GM12873 (cell line): ENCODE measurements around the gene DDI2.
A peak's percentile ranks its signal among the peaks of the same experiment; 100 is the strongest.

ENCODE experiments used
- TF ChIP-seq, protein P1 (sequence below): IDR thresholded peaks from 2 replicates; pipeline ENCODE4 v1.5.1; 2012; ENCODE audit warnings: low read depth, mild to moderate bottlenecking, moderate library complexity, low read length, control low read depth; ENCODE audit not compliant: insufficient read depth; ENCODE audit errors: missing control alignments

Gene DDI2

DNA sequence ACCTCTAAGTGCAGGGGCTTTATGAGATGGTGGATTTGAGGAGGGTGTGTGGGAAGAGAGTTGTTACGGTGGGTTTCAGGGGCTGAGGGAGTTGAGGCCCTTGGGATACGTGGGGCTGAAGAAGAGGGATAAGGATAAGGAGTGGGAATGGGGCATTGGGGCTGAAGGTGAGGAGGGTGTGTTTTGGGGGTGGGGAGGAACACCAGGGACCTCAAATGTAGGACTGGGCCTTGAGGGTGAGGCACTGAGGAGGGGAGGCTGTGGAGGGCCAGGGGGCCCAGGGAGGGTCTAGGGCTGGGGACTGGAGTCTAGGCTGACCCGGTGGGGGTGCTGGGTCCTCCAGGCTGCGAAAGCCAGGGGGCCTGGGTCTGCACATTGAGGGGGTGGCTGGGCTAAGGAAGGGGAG, 65.7 kb downstream of the DDI2 start:
- TF ChIP-seq, protein P1, sequence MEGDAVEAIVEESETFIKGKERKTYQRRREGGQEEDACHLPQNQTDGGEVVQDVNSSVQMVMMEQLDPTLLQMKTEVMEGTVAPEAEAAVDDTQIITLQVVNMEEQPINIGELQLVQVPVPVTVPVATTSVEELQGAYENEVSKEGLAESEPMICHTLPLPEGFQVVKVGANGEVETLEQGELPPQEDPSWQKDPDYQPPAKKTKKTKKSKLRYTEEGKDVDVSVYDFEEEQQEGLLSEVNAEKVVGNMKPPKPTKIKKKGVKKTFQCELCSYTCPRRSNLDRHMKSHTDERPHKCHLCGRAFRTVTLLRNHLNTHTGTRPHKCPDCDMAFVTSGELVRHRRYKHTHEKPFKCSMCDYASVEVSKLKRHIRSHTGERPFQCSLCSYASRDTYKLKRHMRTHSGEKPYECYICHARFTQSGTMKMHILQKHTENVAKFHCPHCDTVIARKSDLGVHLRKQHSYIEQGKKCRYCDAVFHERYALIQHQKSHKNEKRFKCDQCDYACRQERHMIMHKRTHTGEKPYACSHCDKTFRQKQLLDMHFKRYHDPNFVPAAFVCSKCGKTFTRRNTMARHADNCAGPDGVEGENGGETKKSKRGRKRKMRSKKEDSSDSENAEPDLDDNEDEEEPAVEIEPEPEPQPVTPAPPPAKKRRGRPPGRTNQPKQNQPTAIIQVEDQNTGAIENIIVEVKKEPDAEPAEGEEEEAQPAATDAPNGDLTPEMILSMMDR, result no peak

DNA sequence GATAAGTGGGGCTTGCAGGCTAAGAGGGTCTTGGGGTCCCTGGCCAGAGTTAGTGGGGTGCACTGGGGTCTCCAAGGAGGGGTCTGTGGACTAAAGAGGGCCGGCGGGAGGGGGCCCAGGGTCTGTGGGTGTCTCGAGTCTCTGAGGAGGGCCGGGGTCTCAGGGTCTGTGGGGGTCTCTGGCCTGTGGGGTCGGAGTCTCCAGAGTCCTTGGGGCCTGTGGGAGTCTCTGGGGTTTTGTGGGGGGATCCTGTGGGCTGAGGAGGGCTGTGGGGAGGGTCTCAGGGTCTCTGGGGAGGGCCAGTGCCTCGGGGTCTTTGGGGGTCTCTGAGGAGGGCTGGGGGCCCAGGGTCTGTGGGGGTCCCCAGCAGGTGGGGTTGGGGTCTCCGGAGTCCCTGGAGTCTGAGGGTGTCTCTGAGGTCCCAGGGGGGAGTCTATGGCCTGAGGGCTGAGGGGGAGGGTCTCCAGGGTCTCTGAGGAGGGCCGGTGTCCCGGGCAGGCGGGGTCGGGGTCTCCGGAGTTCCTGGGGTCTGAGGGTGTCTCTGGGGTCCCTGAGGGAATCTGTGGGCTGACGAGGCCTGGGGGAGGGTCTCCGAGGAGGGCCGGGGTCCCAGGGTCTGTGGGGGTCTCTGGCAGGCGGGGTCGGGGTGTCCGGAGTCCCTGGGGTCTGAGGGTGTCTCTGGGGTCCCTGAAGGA, 66.2 kb downstream of the DDI2 start:
- TF ChIP-seq, protein P1, result no peak

DNA sequence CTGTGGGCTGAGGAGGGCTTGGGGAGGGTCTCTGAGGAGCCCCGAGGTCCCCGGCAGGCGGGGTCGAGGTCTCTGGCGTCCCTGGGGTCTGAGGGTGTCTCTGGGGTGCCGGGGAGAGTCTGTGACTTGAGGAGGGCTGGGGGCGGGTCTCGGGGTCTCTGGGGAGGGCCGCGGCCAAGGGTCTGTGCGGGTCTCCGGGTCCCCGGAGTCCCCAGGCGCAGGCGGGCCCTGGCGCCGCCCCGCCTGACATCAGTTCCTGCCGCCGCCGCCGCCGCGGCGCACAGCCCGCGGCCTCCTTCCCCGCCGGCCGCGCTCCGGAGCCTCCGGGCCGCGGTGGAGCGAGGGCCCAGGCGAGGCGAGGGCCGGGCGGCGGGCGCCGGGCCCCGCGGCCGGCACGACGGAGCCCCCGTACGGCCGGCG, 66.8 kb downstream of the DDI2 start, which contains the start of gene PLEKHM2:
Gene PLEKHM2 (plus strand): TSS at position 279 of the 420 bp plus-strand sequence. CDS start 239 bp downstream, outside the sequence.
- TF ChIP-seq, protein P1, result no peak

DNA sequence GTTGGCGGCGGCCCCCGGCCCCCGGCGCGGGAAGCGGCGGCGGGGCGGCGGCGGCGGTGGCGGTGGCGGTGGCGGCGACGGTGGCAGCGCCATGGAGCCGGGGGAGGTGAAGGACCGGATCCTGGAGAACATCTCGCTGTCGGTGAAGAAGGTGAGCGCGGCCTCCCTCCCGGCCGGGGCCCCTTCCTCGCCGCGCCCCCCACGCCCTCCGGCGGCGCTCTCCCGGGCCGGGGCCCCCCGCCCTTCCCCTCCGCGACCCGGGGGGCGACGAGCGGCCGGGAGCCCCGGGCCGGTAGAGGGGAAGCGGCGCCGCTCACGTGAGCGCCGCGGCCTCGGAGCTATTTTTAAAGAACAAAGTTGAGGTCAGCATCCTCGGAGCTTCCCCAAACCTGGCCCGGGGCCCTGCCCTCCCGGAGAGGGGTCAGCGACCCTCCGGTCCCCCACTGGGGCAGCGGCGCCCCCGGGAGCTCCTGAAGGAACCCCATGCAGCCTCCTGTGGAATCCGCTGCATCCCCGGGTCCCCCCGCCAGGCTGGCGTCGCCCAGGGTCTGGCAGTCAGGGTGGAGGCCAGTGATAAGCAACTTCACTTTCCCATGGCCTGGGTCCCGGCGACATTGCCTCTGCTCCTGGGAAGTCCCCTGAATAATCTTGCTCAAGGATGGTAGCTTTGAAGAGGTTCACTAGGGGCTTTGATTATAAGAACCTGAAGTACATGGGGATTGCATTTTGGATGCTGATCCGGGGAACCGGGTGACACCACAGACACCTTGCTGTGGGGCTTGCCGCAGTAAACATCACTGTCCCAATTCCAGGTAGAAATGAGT, 67.4 kb downstream of the DDI2 start:
- TF ChIP-seq, protein P1, result peak; percentile 7

DNA sequence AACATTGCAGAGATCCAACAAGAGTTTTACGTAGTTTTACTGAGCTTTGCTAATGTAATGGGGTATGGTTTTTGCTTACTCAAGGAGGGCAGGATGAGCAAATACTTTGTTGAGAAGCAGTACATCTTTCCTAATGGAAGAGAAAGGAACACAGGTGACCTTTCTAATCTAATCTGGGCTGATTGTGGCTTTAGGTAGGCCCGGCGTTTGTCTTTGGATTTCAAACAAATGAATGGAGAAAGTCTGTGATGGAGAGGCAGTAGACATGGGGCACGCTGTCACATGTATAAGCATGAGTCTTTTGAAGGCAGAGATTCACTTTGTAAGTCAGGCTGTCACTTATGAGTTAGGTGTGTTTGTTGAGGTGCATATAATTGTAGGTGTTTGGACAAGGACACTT, 68.6 kb downstream of the DDI2 start:
- TF ChIP-seq, protein P1, result no peak

DNA sequence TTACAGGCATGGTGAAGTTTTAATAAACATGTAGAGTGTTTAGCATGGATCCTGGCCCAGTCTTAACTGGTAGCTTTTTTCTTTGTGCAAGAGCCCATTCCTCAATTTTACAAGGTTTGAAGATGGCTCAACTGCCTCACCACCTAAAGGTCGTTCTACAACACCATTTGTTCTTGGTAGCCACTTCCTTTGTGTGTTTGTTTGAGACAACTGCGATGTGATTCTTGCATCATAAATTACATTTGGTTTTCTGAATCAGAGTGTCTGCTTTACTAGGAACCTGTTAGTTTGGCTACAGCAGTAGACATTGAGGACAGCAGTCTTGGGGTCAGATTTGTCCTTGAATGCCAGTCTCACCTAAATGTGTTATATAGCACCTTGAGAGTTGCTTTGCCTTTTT, 70.2 kb downstream of the DDI2 start:
- TF ChIP-seq, protein P1, result no peak

DNA sequence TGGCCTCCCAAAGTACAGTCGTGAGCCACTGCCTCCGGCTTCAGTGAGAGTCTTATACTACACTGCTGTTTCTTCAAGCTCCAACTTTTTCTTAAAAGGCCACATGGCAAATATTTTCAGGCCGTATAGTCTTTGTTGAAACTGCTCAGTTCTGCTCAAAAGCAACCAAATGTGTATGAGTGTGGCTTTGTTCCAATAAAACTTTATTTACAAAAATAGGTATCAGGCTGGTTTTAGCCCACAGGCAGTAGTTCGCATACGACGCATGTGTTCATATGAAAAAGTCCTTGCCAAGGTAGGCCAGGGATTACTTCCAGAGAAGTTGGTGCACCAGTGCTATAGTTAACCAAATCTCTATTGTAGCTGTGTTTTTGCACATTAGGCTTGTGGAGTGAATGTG, 73.1 kb downstream of the DDI2 start:
- TF ChIP-seq, protein P1, result no peak
